Astrocyte (in vitro differentiated cells and primary cell): ENCODE results near the gene HSD3B2.

Experiments
- EZH2 ChIP-seq: IDR thresholded peaks from 2 replicates; pipeline ENCODE4 v1.6.1; 2012; ENCODE audit warnings: mild to moderate bottlenecking, low read length, inconsistent platforms; ENCODE audit not compliant: insufficient read depth
- TF ChIP-seq, protein P1 (sequence below): IDR thresholded peaks from 2 replicates; pipeline ENCODE4 v1.5.1; 2011; ENCODE audit warnings: low read depth, mild to moderate bottlenecking, inconsistent platforms, low read length, moderate library complexity; ENCODE audit not compliant: insufficient read depth

DNA sequence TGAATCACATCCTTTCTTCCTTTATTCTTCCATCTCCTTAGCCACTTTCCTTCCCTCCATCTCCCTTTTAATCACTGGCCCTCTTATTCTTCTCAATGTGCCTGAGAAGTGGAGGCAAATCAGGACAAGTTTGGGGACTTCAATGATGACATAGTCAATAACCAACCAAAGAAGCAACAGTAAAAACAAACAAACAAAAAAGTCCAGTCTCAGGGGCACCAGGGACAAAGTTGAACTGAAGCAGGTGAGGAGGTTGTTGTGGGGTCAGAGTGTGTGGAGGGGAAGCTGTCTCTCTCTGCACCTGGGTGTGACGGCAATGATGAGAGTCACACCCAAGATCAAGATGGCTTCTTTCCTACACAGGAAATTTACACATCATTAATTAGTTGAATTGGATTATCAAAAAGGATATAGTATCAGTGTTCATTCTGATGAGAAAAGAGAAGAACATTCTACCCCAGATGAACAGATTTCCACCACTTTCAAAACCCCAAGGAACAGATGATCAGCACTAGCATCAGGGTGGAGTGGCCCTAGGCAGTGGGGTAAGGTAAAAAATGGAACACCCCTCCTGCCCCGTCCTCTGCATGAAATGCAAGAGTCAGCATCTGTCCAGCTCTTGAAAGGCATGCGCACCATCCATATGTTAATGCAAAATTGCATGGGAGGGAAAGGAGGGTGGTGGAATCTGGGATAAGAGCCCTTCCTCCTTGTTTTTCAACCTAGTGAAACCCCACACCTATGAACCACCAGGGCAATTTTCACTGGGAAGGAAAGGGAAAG, 32.6 kb downstream of the HSD3B2 start:
- TF ChIP-seq, protein P1, sequence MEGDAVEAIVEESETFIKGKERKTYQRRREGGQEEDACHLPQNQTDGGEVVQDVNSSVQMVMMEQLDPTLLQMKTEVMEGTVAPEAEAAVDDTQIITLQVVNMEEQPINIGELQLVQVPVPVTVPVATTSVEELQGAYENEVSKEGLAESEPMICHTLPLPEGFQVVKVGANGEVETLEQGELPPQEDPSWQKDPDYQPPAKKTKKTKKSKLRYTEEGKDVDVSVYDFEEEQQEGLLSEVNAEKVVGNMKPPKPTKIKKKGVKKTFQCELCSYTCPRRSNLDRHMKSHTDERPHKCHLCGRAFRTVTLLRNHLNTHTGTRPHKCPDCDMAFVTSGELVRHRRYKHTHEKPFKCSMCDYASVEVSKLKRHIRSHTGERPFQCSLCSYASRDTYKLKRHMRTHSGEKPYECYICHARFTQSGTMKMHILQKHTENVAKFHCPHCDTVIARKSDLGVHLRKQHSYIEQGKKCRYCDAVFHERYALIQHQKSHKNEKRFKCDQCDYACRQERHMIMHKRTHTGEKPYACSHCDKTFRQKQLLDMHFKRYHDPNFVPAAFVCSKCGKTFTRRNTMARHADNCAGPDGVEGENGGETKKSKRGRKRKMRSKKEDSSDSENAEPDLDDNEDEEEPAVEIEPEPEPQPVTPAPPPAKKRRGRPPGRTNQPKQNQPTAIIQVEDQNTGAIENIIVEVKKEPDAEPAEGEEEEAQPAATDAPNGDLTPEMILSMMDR, result no peak
- TF ChIP-seq EZH2, result no peak
